Stimulated activated naive CD8-positive, alpha-beta T cell treated with anti-CD3 and anti-CD28 coated beads, Interleukin-15, Interleukin-2, amounts not matched to agents 100 ng/mL and 50 ng/mL, for 24 hours (primary cell): ENCODE measurements around the gene TAS1R1.
A peak's percentile ranks its signal among the peaks of the same experiment; 100 is the strongest.

Experiments used
- H3K27ac Mint-ChIP-seq: one replicate; pipeline ENCODE4 v1.8.0; 2021; ENCODE audit warnings: mild to moderate bottlenecking, mixed read lengths
- H3K27me3 Mint-ChIP-seq: one replicate; pipeline ENCODE4 v1.8.0; 2021; ENCODE audit warnings: mixed read lengths
- H3K36me3 Mint-ChIP-seq: one replicate; pipeline ENCODE4 v1.8.0; 2021; ENCODE audit warnings: low read depth, mixed read lengths
- H3K4me1 Mint-ChIP-seq: one replicate; pipeline ENCODE4 v1.8.0; 2021; ENCODE audit warnings: low read depth, mixed read lengths
- H3K4me3 Mint-ChIP-seq: one replicate; pipeline ENCODE4 v1.8.0; 2021; ENCODE audit warnings: mild to moderate bottlenecking, mixed read lengths
- H3K9me3 Mint-ChIP-seq: one replicate; pipeline ENCODE4 v1.8.0; 2021; ENCODE audit warnings: mixed read lengths

TAS1R1 gene

GRCh38 chr1:6614929-6615785, 60.0 kb downstream of the TAS1R1 start:
- peak overlapping the region; percentile 38 for H3K27ac Mint-ChIP-seq
- peaks cover 18% of the 10 kb centered on the region for H3K4me1 Mint-ChIP-seq
- peaks cover 17% of the 10 kb centered on the region for H3K36me3 Mint-ChIP-seq
- no peaks in the 10 kb centered on the region for H3K27me3 Mint-ChIP-seq
- H3K9me3 Mint-ChIP-seq: no peaks in the 10 kb centered on the region
- H3K4me3 Mint-ChIP-seq: peak overlapping the region; percentile 74

- Mint-ChIP-seq H3K4me1 (peaks cover 13% of the 10 kb centered on the region), H3K36me3 (peaks cover 39% of the 10 kb centered on the region), H3K27ac (no peak overlapping the region), H3K9me3 (no peaks in the 10 kb centered on the region), H3K27me3 (no peaks in the 10 kb centered on the region), H3K4me3 (no peak overlapping the region)
Measured at GRCh38 chr1:6619045-6619444, 63.9 kb downstream of the TAS1R1 start.

GRCh38 chr1:6621429-6622391, 66.6 kb downstream of the TAS1R1 start:
- H3K4me1 Mint-ChIP-seq: peaks cover 24% of the 10 kb centered on the region
- no peak overlapping the region for H3K27ac Mint-ChIP-seq
- H3K27me3 Mint-ChIP-seq: no peaks in the 10 kb centered on the region
- no peak overlapping the region for H3K4me3 Mint-ChIP-seq
- H3K36me3 Mint-ChIP-seq: peaks cover 37% of the 10 kb centered on the region
- no peaks in the 10 kb centered on the region for H3K9me3 Mint-ChIP-seq

- H3K36me3 Mint-ChIP-seq: peaks cover 38% of the 10 kb centered on the region
- no peak overlapping the region for H3K27ac Mint-ChIP-seq
Measured at GRCh38 chr1:6622396-6623152, 67.5 kb downstream of the TAS1R1 start.

GRCh38 chr1:6623269-6623965, 68.3 kb downstream of the TAS1R1 start:
- Mint-ChIP-seq H3K9me3 (no peaks in the 10 kb centered on the region), H3K4me3 (no peak overlapping the region), H3K27ac (no peak overlapping the region), H3K4me1 (peaks cover 37% of the 10 kb centered on the region), H3K27me3 (no peaks in the 10 kb centered on the region), H3K36me3 (peaks cover 42% of the 10 kb centered on the region)

More at GRCh38 chr1:6622396-6623152, 67.5 kb downstream of the TAS1R1 start:
- Mint-ChIP-seq H3K9me3 (no peaks in the 10 kb centered on the region), H3K4me3 (no peak overlapping the region), H3K4me1 (peaks cover 33% of the 10 kb centered on the region), H3K27me3 (no peaks in the 10 kb centered on the region)

- H3K27ac Mint-ChIP-seq: peak within 1 kb of the TSS; percentile 90
- H3K4me3 Mint-ChIP-seq: peak within 1 kb of the TSS; percentile 94
- H3K27me3 Mint-ChIP-seq: no peaks in the 10 kb centered on the region
- peaks cover 36% of the 10 kb centered on the region for H3K36me3 Mint-ChIP-seq
- peaks cover 37% of the 10 kb centered on the region for H3K4me1 Mint-ChIP-seq
- no peaks in the 10 kb centered on the region for H3K9me3 Mint-ChIP-seq
Measured at GRCh38 chr1:6624710-6625583, 69.8 kb downstream of the TAS1R1 start, which contains the start of gene THAP3. Gene THAP3 (plus strand): TSS chr1:6624868. CDS start chr1:6625219, 351 bp downstream.

GRCh38 chr1:6625584-6626149, 70.6 kb downstream of the TAS1R1 start:
- H3K4me1 Mint-ChIP-seq: peaks cover 37% of the 10 kb centered on the region
- peaks cover 34% of the 10 kb centered on the region for H3K36me3 Mint-ChIP-seq
- no peaks in the 10 kb centered on the region for H3K27me3 Mint-ChIP-seq
- H3K27ac Mint-ChIP-seq: peak overlapping the region; percentile 90
- peak overlapping the region; percentile 94 for H3K4me3 Mint-ChIP-seq
- H3K9me3 Mint-ChIP-seq: no peaks in the 10 kb centered on the region

- H3K9me3 Mint-ChIP-seq: no peaks in the 10 kb centered on the region
- peaks cover 37% of the 10 kb centered on the region for H3K4me1 Mint-ChIP-seq
- peaks cover 34% of the 10 kb centered on the region for H3K36me3 Mint-ChIP-seq
- H3K27me3 Mint-ChIP-seq: no peaks in the 10 kb centered on the region
- H3K27ac Mint-ChIP-seq: no peak overlapping the region
- peak overlapping the region; percentile 94 for H3K4me3 Mint-ChIP-seq
Measured at GRCh38 chr1:6627031-6627430, 71.9 kb downstream of the TAS1R1 start.

GRCh38 chr1:6627841-6628545, 72.9 kb downstream of the TAS1R1 start:
- H3K27ac Mint-ChIP-seq: no peak overlapping the region
- peak overlapping the region; percentile 6 for H3K4me3 Mint-ChIP-seq
- H3K9me3 Mint-ChIP-seq: no peaks in the 10 kb centered on the region
- H3K4me1 Mint-ChIP-seq: peaks cover 37% of the 10 kb centered on the region
- no peaks in the 10 kb centered on the region for H3K27me3 Mint-ChIP-seq
- peaks cover 26% of the 10 kb centered on the region for H3K36me3 Mint-ChIP-seq

- Mint-ChIP-seq H3K36me3 (peaks cover 23% of the 10 kb centered on the region), H3K9me3 (no peaks in the 10 kb centered on the region), H3K27ac (no peak overlapping the region), H3K27me3 (no peaks in the 10 kb centered on the region), H3K4me3 (no peak overlapping the region), H3K4me1 (peaks cover 32% of the 10 kb centered on the region)
Measured at GRCh38 chr1:6628971-6629479, 73.9 kb downstream of the TAS1R1 start.
